ENCODE results near the gene VEZF1.

The VEZF1 gene

GRCh38 chr17:57957886-57958285 lies 30.2 kb downstream of the VEZF1 start:
- DNase-seq (ENCODE audit: extremely low read depth, insufficient read length), result no peak
- H3K36me3 ChIP-seq (ENCODE audit: control insufficient read depth, insufficient read depth, low read length), result no peaks in the 10 kb centered on the region
- peaks cover 4% of the 10 kb centered on the region for H3K27me3 ChIP-seq (replicated peaks; ENCODE audit: control insufficient read depth, insufficient read depth, low read length)
- no peak for TF ChIP-seq CTCF (IDR thresholded peaks at IDR 0.05; ENCODE audit: insufficient read depth, low read length, poor library complexity, severe bottlenecking)
- H3K4me3 ChIP-seq (replicated peaks; ENCODE audit: low read depth, low read length), result no peak overlapping the region

GRCh38 chr17:57957120-57957850 lies 30.8 kb downstream of the VEZF1 start:
- no peaks in the 10 kb centered on the region for H3K36me3 ChIP-seq (ENCODE audit: control insufficient read depth, insufficient read depth, low read length)
- TF ChIP-seq CTCF (IDR thresholded peaks at IDR 0.05; ENCODE audit: insufficient read depth, low read length, poor library complexity, severe bottlenecking), result no peak
- DNase-seq (ENCODE audit: extremely low read depth, insufficient read length), result no peak
- no peak overlapping the region for H3K4me3 ChIP-seq (replicated peaks; ENCODE audit: low read depth, low read length)
- H3K27me3 ChIP-seq (replicated peaks; ENCODE audit: control insufficient read depth, insufficient read depth, low read length), result peaks cover 4% of the 10 kb centered on the region

- no peak for TF ChIP-seq CTCF (IDR thresholded peaks at IDR 0.05; ENCODE audit: insufficient read depth, low read length, poor library complexity, severe bottlenecking)
- Histone ChIP-seq H3K27me3 (replicated peaks; ENCODE audit: control insufficient read depth, insufficient read depth, low read length) (peaks cover 3% of the 10 kb centered on the region), H3K36me3 (ENCODE audit: control insufficient read depth, insufficient read depth, low read length) (no peaks in the 10 kb centered on the region), H3K4me3 (replicated peaks; ENCODE audit: low read depth, low read length) (no peak overlapping the region)
- peak; percentile 58 for DNase-seq (ENCODE audit: extremely low read depth, insufficient read length)
Observed at GRCh38 chr17:57956291-57957119, 31.5 kb downstream of the VEZF1 start.

- H3K4me3 ChIP-seq (replicated peaks; ENCODE audit: low read depth, low read length), result peak within 1 kb of the TSS; percentile 51
- peaks cover 3% of the 10 kb centered on the region for H3K27me3 ChIP-seq (replicated peaks; ENCODE audit: control insufficient read depth, insufficient read depth, low read length)
- TF ChIP-seq CTCF (IDR thresholded peaks at IDR 0.05; ENCODE audit: insufficient read depth, low read length, poor library complexity, severe bottlenecking), result no peak
- H3K36me3 ChIP-seq (ENCODE audit: control insufficient read depth, insufficient read depth, low read length), result no peaks in the 10 kb centered on the region
- DNase-seq (ENCODE audit: extremely low read depth, insufficient read length), result peak; percentile 57
Observed at GRCh38 chr17:57955183-57955931, 32.7 kb downstream of the VEZF1 start, which contains the start of gene CUEDC1. Gene CUEDC1 (minus strand): TSS chr17:57955412. CDS start chr17:57885564, 69,848 bp downstream.

- DNase-seq (ENCODE audit: extremely low read depth, insufficient read length), result no peak
- Histone ChIP-seq H3K27me3 (replicated peaks; ENCODE audit: control insufficient read depth, insufficient read depth, low read length) (peaks cover 2% of the 10 kb centered on the region), H3K4me3 (replicated peaks; ENCODE audit: low read depth, low read length) (peak overlapping the region; percentile 20), H3K36me3 (ENCODE audit: control insufficient read depth, insufficient read depth, low read length) (no peaks in the 10 kb centered on the region)
- TF ChIP-seq CTCF (IDR thresholded peaks at IDR 0.05; ENCODE audit: insufficient read depth, low read length, poor library complexity, severe bottlenecking), result no peak
Observed at GRCh38 chr17:57954397-57955182, 33.5 kb downstream of the VEZF1 start.
